Neural cell (in vitro differentiated cells): ENCODE data around the gene CCDC28A. TPM values are rescaled to one million over a fixed set of nuclear protein-coding genes. Genes with fewer than 3 reads are reported as not detected.

Experiments used
- H2AFZ ChIP-seq: fragments of 200-600, 300-800 bp; sonication (generic), shearing (Covaris generic); 2 replicates; pipeline ENCODE4 v1.6.0; 2014; ENCODE audit warnings: low read depth, mild to moderate bottlenecking, antibody characterized with exemption, low read length, moderate library complexity
- H3F3A ChIP-seq: fragments of 200-600 bp; shearing (Covaris generic); 2 replicates; pipeline ENCODE4 v1.6.1; 2016; ENCODE audit warnings: mild to moderate bottlenecking, moderate library complexity, mixed read lengths, antibody characterized with exemption, low read length; ENCODE audit not compliant: insufficient read depth, poor library complexity, severe bottlenecking
- H3K27ac ChIP-seq: fragments of 200-600, 300-800 bp; sonication (generic), shearing (Covaris generic); 2 replicates; pipeline ENCODE4 v1.5.1; 2014; ENCODE audit warnings: mild to moderate bottlenecking, low read length, moderate library complexity
- H3K27me3 ChIP-seq: fragments of 300-800, 200-600 bp; sonication (generic), shearing (Covaris generic); 2 replicates; pipeline ENCODE4 v1.6.0; 2014; ENCODE audit warnings: mild to moderate bottlenecking, low read depth, low read length, moderate library complexity; ENCODE audit not compliant: insufficient read depth
- H3K36me3 ChIP-seq: fragments of 300-800, 200-600 bp; sonication (generic), shearing (Covaris generic); 2 replicates; pipeline ENCODE4 v1.5.1; 2014; ENCODE audit warnings: mild to moderate bottlenecking, antibody characterized with exemption, low read length, moderate library complexity; ENCODE audit not compliant: insufficient read depth
- H3K4me2 ChIP-seq: fragments of 300-800, 200-600 bp; sonication (generic), shearing (Covaris generic); 2 replicates; pipeline ENCODE4 v1.6.0; 2014; ENCODE audit warnings: mild to moderate bottlenecking, low read length
- H3K4me3 ChIP-seq: fragments of 300-800, 200-600 bp; sonication (generic), shearing (Covaris generic); 2 replicates; pipeline ENCODE4 v1.5.1; 2014; ENCODE audit warnings: mild to moderate bottlenecking, low read length, moderate library complexity
- H3K79me2 ChIP-seq: fragments of 200-600 bp; shearing (Covaris generic); replicated peaks from 2 replicates; pipeline ENCODE4 v1.6.0; 2014; ENCODE audit warnings: mild to moderate bottlenecking, low read length, moderate library complexity; ENCODE audit not compliant: insufficient read depth
- H3K9ac ChIP-seq: fragments of 300-800, 200-600 bp; sonication (generic), shearing (Covaris generic); 2 replicates; pipeline ENCODE4 v1.6.1; 2016; ENCODE audit warnings: mild to moderate bottlenecking, low read length, mixed read lengths
- H3K9me2 ChIP-seq: fragments of 200-600 bp; shearing (Covaris generic); 2 replicates; pipeline ENCODE4 v1.6.1; 2016; ENCODE audit warnings: mild to moderate bottlenecking, low read length, mixed read lengths; ENCODE audit not compliant: insufficient read depth
- H3K9me3 ChIP-seq: fragments of 200-600, 300-800 bp; sonication (generic), shearing (Covaris generic); 2 replicates; pipeline ENCODE4 v1.6.1; 2016; ENCODE audit warnings: mild to moderate bottlenecking, mixed run types, low read length, moderate library complexity, mixed read lengths
- H4K20me1 ChIP-seq: fragments of 200-600 bp; shearing (Covaris generic); 2 replicates; pipeline ENCODE4 v1.6.1; 2016; ENCODE audit warnings: mild to moderate bottlenecking, mixed run types; ENCODE audit not compliant: insufficient read depth
- CTCF ChIP-seq: fragments of 450-650 bp; IDR thresholded peaks from 2 replicates; pipeline ENCODE4 v1.5.1; 2014; ENCODE audit warnings: antibody characterized with exemption, mild to moderate bottlenecking, moderate library complexity; ENCODE audit not compliant: poor library complexity, severe bottlenecking
- EP300 ChIP-seq: fragments of 450-650 bp; conservative IDR thresholded peaks from 2 replicates; pipeline ENCODE4 v1.6.1; 2014; ENCODE audit warnings: antibody characterized with exemption, mild to moderate bottlenecking, moderate library complexity; ENCODE audit not compliant: poor library complexity, severe bottlenecking
- EZH2 ChIP-seq: fragments of 200-600, 300-800 bp; shearing (Covaris generic), sonication (generic); IDR thresholded peaks from 2 replicates; pipeline ENCODE4 v1.6.1; 2014; ENCODE audit warnings: antibody characterized with exemption, low read length, borderline replicate concordance, mild to moderate bottlenecking; ENCODE audit not compliant: insufficient read depth, poor library complexity, severe bottlenecking
- MXI1 ChIP-seq: fragments of 450-650 bp; conservative IDR thresholded peaks from 2 replicates; pipeline ENCODE4 v1.6.1; 2014; ENCODE audit warnings: antibody characterized with exemption, mild to moderate bottlenecking; ENCODE audit not compliant: poor library complexity, severe bottlenecking
- POLR2AphosphoS5 ChIP-seq: IDR thresholded peaks from 2 replicates; pipeline ENCODE4 v1.6.1; 2012
- RAD21 ChIP-seq: fragments of 450-650 bp; conservative IDR thresholded peaks from 2 replicates; pipeline ENCODE4 v1.6.1; 2014; ENCODE audit warnings: antibody characterized with exemption, mild to moderate bottlenecking, moderate library complexity
- REST ChIP-seq: IDR thresholded peaks from 2 replicates; pipeline ENCODE4 v1.6.1; 2012; ENCODE audit warnings: borderline replicate concordance
- SMC3 ChIP-seq: fragments of 450-650 bp; conservative IDR thresholded peaks from 2 replicates; pipeline ENCODE4 v1.6.1; 2014; ENCODE audit warnings: antibody characterized with exemption, mild to moderate bottlenecking, moderate library complexity; ENCODE audit not compliant: poor library complexity
- TAF1 ChIP-seq: IDR thresholded peaks from 2 replicates; pipeline ENCODE4 v1.6.1; 2012; ENCODE audit warnings: low read depth
- polyA plus RNA-seq: library from polyadenylated mRNA; depleted of rRNA; stranded (reverse); fragments of >200 nt; gene quantifications from 2 replicates; pipeline ENCODE4 v1.2.3, GENCODE V29; 2014

The CCDC28A gene
- polyA plus RNA-seq, 1 donor from 2014 or later: 10.6 TPM

GRCh38 chr6:138769102-138769676, 4.4 kb upstream of the CCDC28A start:
- Histone ChIP-seq H3K9ac (no peak overlapping the region), H3K9me2 (no peaks in the 10 kb centered on the region), H3K27ac (no peak overlapping the region), H2AFZ (no peak overlapping the region), H3K79me2 (peaks cover 5% of the 10 kb centered on the region), H3F3A (no peaks in the 10 kb centered on the region), H3K36me3 (no peaks in the 10 kb centered on the region), H3K27me3 (no peaks in the 10 kb centered on the region), H3K9me3 (no peaks in the 10 kb centered on the region), H3K4me3 (no peak overlapping the region), H3K4me2 (no peak overlapping the region), H4K20me1 (no peaks in the 10 kb centered on the region)
- TF ChIP-seq CTCF (no peak), RAD21 (no peak), TAF1 (no peak), SMC3 (no peak), POLR2AphosphoS5 (no peak), REST (no peak), EZH2 (no peak), MXI1 (no peak), EP300 (no peak)

GRCh38 chr6:138772596-138773176, 883 bp upstream of the CCDC28A start:
- Histone ChIP-seq H3K27me3 (no peaks in the 10 kb centered on the region), H3K79me2 (peaks cover 10% of the 10 kb centered on the region), H4K20me1 (no peaks in the 10 kb centered on the region), H3K9me3 (no peaks in the 10 kb centered on the region), H3K9ac (peak overlapping the region; percentile 86), H3K9me2 (no peaks in the 10 kb centered on the region), H3K4me3 (peak overlapping the region; percentile 84), H3K4me2 (peak overlapping the region; percentile 86), H3F3A (no peaks in the 10 kb centered on the region), H2AFZ (peak overlapping the region; percentile 58), H3K27ac (no peak overlapping the region), H3K36me3 (no peaks in the 10 kb centered on the region)
- no peak for TF ChIP-seq REST
- TF ChIP-seq POLR2AphosphoS5: no peak
- TF ChIP-seq CTCF: no peak
- no peak for TF ChIP-seq RAD21
- no peak for TF ChIP-seq SMC3
- TF ChIP-seq EP300: no peak
- TF ChIP-seq TAF1: no peak
- no peak for TF ChIP-seq MXI1
- no peak for TF ChIP-seq EZH2
